ENCODE results near the gene PGM5.

DNA sequence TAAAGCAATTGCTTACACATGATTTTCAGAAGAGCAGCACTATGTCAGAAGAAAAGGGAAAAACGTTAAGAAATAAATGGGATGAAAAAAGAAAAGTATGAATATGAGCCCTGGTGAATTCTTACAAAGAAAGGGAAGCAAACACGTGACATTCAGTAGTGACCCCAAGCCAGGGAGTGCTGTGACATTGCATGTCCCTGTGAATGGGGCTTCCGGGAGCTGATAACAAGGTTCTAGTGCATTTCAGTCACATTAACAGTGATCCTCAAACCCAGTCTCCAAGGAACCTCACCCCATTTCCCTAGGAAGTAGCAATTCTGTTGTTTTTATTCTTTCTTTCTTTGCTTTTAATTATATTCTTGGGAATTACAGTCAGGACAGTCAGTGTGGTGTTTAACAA, 157.0 kb downstream of the PGM5 start:
- TF ChIP-seq, protein P1, sequence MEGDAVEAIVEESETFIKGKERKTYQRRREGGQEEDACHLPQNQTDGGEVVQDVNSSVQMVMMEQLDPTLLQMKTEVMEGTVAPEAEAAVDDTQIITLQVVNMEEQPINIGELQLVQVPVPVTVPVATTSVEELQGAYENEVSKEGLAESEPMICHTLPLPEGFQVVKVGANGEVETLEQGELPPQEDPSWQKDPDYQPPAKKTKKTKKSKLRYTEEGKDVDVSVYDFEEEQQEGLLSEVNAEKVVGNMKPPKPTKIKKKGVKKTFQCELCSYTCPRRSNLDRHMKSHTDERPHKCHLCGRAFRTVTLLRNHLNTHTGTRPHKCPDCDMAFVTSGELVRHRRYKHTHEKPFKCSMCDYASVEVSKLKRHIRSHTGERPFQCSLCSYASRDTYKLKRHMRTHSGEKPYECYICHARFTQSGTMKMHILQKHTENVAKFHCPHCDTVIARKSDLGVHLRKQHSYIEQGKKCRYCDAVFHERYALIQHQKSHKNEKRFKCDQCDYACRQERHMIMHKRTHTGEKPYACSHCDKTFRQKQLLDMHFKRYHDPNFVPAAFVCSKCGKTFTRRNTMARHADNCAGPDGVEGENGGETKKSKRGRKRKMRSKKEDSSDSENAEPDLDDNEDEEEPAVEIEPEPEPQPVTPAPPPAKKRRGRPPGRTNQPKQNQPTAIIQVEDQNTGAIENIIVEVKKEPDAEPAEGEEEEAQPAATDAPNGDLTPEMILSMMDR (IDR thresholded peaks at IDR 0.05; ENCODE audit: low read depth, low read length), result no peak
- no peak for TF ChIP-seq EZH2phosphoT487 (IDR thresholded peaks at IDR 0.05; ENCODE audit: low read depth)

Data from OCI-LY3 (cell line).